Measurements from ENCODE around the gene RSPH1.
"Not testable (repeated sequence)": the region's sequence is repeated elsewhere in the genome, so short reads cannot be mapped to it uniquely, and the experiment has no call there.

The RSPH1 gene

GRCh38 chr21:42480736-42481135, 15.3 kb downstream of the RSPH1 start:
- no peak for FAIRE-seq

GRCh38 chr21:42479582-42479981, 16.4 kb downstream of the RSPH1 start:
- no peak for FAIRE-seq

- no peak for FAIRE-seq
Measured at GRCh38 chr21:42478504-42478903, 17.5 kb downstream of the RSPH1 start.

- FAIRE-seq, result no peak
Measured at GRCh38 chr21:42476388-42477331, 19.4 kb downstream of the RSPH1 start.

DNA sequence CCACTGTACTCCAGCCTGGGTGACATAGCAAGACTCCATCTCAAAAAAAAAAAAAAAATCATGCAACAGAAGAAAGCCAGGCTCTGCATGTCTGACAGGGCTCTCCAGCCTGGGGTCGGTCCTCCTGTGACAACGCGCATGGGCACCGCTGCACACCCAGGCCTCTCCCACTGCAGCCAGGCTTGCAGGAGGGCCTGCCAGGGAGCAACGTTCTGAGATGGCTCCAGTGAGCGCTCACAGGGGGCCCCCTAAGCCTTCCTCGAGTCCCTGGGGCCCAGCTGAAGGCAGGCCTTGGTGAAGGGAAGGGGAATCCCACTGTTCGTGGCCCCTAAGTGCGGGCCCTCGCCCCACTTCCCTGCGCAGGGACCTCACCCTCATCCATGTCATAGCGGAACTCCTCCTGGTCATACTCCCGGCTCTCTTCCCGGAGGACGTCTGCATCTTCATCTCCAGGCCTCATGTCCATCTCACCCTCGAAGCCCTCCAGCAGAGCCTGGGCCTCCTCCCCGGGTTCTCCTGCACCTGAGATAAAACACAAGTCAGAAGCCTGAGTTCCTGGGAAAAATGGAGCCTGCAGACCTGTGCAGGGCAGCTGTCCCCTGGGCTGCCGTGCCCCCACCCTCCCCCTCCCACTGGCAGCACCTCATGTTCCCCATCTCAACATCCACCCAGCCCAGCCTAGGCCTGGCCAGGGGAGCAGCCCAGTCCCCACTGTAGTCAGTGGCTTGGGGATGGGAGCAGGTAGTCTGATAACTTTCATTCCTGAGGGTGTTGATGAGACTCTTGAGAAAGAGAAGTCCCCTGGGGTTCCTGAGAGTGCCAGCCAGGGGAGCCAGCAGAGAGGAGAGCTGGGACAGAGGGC, 20.3 kb downstream of the RSPH1 start:
- FAIRE-seq, result no peak

GRCh38 chr21:42475036-42475435, 21.0 kb downstream of the RSPH1 start:
- no peak for FAIRE-seq

DNA sequence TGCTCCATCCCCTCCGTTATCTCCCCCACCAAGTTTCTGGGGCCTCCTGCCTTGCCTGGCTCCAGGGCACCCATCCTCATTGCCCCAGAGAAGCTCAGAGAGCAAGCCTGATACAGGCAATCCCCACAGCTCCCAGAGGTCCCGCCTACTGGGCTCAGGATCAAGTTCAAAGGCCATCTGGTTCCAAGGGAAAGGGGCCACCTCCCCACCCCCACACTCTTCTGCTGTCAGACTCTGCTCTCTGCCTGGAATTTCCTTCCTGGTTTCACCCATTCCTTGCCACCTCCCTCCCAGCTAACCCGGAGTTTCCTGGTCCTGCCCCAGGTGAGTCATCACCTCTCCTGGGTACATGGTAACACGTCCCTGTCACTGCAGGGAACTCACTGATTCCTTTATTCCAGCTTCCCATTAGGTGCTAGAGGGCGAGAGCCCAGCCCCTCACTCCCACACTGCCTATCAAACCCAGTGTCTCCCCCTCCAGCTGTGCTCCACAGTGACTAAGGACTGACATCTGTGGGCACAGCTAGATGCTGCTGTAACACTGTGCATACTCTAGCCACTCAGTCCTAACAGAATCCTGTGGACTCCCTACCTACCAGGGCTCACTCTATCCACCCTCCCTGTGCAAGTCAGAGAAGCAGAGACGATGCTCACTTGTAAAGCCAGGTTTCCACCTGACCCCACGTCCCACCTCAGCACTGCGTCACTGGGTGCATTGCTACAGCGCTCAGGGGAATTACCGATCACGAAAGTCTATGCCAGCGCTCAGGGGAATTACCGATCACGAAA, 21.8 kb downstream of the RSPH1 start:
- no peak for FAIRE-seq

DNA sequence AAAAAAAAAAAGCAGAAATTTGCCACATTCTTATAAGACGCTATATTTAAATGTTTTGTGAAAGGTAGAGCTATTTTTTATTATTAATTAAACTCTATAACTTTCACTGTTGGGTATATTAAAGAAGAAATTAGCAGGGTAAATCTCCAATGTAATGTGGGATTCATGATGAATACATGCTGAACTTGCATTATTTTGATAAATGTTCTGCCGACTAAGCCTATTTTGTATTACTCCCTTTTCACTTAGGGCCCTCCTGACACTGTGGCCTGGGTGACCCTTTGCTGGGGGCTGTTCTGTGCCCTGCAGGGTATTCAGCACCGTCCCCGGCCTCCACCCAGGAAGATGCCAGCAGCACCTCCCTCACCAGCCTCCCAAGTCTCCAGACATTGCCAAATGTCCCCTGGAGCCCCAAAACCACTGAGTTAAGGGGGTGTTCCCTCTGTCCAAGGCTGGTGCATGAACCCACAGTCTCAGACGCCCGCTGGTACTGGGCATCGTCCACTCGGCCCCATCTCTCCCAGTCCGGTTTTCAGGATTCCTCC, 22.5 kb downstream of the RSPH1 start:
- no peak for FAIRE-seq

DNA sequence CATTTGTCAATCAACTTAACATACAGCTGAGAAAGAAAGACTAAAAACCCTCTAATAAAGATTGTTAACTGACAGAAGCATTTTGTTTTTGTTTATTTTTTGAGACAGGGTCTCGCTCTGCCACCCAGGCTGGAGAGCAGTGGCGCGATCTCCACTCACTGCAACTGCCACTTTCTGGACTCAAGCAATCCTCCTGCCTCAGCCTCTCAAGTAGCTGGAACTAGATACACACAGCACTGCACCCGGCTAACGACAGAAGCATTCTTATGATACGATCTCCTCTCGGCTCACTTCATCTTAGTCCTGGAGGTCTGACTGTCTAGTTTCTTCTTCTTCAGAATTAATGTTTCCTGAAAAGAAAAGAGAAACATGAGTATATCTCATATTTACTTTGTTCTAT, 23.5 kb downstream of the RSPH1 start:
- FAIRE-seq, result no peak

DNA sequence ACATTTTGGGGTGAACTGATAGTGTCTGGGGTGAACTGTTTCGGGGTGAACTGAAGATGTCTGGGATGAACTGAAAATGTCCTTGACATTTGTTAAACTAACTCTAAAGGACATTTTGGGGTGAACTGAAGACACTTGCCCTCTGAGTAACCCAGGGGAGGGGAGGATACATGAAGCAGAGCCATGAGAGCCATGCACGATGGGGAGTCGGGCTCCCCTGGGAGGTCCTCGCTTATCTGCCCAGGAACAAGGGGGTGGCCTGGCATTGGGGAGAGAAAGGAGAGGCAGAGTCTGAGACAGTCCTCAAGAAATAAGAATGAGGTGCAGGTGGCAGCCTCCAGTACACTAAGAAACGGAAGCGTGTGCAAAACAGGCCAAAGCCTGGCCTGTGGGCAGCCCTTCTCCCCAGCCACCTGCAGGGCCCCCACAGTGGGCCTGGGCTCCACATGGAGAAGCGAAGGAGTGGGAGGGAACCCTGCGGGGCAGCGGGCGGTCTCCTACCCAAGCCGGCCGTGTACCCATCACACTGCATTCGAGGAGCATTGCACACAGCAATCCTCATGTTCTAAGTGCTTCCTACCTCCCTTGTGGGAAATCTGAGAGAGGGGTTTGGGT, 24.2 kb downstream of the RSPH1 start:
- no peak for FAIRE-seq

DNA sequence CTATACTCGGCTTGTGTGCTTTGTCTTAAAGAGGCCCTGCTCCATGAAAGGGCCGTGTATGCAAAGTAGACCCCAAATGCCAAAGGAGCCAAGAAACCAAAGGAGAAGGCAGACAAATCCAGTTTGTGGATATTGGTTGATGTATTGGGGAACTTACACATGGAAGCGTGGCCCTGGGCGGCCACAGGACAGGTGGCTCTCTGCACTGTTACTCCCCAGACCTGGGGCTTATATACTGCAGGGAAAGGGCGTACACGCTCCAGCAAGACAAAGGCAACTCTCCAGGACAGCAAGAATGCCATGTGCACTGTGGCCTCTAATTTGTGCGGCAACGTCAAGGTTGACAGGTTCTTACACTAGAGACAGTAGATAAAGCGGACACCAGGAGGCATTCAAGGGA, 24.8 kb downstream of the RSPH1 start:
- no peak for FAIRE-seq

DNA sequence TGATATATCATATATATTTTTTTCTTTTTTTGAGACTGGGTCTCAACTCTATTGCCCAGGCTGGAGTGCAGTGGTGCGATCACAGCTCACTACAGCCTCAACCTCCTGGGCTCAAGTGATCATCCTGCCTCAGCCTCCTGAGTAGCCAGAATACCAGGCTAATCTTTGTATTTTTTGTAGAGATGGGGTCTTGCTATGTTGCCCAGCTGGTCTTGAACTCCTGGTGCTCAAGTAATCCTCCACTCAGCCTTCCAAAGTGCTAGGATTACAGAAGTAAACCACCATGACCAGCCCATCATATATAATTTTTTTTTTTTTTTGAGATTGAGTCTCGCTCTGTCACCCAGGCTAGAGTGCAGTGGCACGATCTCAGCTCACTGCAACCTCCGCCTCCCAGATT, 26.3 kb downstream of the RSPH1 start:
- FAIRE-seq, result not testable (repeated sequence)

GRCh38 chr21:42469272-42469671, 26.8 kb downstream of the RSPH1 start:
- FAIRE-seq, result no peak

DNA sequence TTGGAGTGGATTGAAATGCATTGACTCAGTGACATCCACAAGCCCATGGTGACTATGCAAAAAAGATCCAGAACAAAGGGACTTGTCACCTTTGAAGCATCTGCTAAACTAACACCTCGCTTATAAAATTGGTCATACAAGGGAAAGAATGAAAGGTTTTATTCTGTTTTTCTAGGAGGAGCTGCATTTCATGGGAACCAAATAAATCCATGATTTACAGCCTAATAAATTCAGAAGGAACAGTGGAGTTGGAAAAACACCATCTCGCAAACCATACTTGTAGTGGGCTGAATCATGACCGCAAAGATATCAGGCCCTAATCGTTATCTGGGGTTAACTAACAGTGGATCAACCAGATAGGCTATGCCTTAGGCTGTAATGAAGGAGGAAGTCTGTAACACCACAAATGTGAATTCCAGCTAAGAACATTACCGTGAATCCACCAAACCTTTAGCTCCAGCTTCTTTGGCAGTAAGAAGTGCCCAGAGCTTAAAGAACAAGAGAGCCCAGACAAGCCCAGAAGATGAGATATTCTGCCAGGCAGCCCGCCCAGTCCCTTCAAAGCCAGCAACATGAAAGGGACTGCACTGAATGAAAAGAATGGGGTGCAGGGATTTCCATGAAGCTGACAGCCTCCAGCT, 27.4 kb downstream of the RSPH1 start:
- no peak for FAIRE-seq

- no peak for FAIRE-seq
Measured at GRCh38 chr21:42467140-42467983, 28.7 kb downstream of the RSPH1 start.

GRCh38 chr21:42466700-42467099, 29.3 kb downstream of the RSPH1 start:
- no peak for FAIRE-seq

GRCh38 chr21:42465803-42466127, 30.3 kb downstream of the RSPH1 start:
- FAIRE-seq, result no peak

GRCh38 chr21:42465008-42465802, 30.8 kb downstream of the RSPH1 start:
- FAIRE-seq, result no peak

DNA sequence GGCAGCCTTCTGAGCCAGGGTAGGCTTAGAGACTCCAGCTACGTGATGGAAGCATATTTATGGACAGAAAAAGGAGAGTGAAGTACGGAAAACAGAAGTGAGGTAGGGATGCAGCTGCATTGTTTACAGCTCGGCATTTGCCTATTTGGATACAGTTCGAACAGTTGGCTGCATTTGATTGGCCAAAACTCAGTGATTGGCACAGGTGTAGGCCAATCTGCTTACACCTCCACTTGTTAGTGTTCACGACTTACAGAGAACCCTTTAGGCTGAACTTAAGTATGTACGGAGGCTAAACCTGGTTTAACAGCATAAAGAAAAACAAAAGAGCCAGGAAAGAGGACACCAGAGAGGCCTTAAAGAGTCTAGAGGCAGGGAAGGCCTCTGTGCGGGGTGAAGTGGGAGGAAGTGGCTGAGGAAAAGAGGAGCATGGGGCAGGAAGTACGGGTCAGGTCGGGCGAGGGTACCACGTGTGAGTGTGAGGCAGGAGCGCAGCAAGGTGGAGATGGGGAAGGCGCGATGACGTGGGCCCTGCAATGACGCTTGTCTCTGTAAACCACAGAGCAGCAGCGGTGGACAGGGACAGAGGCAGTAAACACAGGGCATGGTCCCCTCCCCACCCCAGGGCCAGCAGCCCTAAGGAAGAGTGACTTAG, 32.0 kb downstream of the RSPH1 start:
- no peak for FAIRE-seq

All from TTC549 (cell line).